ENCODE data around the gene NT5C3A.

The NT5C3A gene

DNA sequence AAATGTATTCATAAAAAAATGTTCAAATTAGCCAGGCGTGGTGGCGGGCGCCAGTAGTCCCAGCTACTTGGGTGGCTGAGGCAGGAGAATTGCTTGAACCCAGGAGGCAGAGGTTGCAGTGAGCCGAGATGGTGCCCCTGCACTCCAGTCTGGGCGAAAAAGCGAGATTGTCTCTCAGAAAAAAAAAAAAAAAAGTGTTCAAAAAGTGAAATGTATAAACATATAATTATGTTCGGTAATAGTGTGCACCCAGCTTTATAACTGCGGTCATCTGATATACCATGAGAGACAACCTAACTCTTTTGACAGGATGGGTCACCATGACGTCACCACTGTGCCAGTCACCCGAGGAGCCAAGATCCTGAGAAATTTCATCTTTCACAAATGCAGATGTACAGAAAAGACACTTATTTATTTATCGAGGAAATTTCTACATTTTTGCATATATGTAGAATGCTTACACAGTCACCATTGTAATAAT, 47.2 kb upstream of the NT5C3A start (continued):
- TF ChIP-seq ZNF366 (tag by site-specific recombination; conservative IDR thresholded peaks at IDR 0.05) (0 out of 2 replicates have a peak, but pooled peaks have one; percentile 21), GLIS2 (tag by site-specific recombination; IDR thresholded peaks at IDR 0.05) (no peak), ZXDB (tag by site-specific recombination; IDR thresholded peaks at IDR 0.05) (peak; percentile 45; the same call in 1 of the 2 replicates), ZNF248 (tag by site-specific recombination; IDR thresholded peaks at IDR 0.05) (no peak), ZNF670 (tag by site-specific recombination; IDR thresholded peaks at IDR 0.05; ENCODE audit: low read depth) (no peak), ZNF629 (tag by site-specific recombination; IDR thresholded peaks at IDR 0.05) (peak; percentile 76), ZNF561 (tag by site-specific recombination; IDR thresholded peaks at IDR 0.05; ENCODE audit: borderline replicate concordance) (no peak), ZNF558 (tag by site-specific recombination; IDR thresholded peaks at IDR 0.05) (no peak), ZNF341 (tag by site-specific recombination; IDR thresholded peaks at IDR 0.05; ENCODE audit: low read depth) (no peak), ZNF610 (tag by site-specific recombination; IDR thresholded peaks at IDR 0.05; ENCODE audit: borderline replicate concordance) (no peak), ZNF335 (tag by site-specific recombination; conservative IDR thresholded peaks at IDR 0.05) (peak; percentile 97), ZNF571 (tag by site-specific recombination; IDR thresholded peaks at IDR 0.05) (no peak), ZNF202 (tag by site-specific recombination; IDR thresholded peaks at IDR 0.05; ENCODE audit: borderline replicate concordance) (no peak)
- TF ChIP-seq, protein P1, sequence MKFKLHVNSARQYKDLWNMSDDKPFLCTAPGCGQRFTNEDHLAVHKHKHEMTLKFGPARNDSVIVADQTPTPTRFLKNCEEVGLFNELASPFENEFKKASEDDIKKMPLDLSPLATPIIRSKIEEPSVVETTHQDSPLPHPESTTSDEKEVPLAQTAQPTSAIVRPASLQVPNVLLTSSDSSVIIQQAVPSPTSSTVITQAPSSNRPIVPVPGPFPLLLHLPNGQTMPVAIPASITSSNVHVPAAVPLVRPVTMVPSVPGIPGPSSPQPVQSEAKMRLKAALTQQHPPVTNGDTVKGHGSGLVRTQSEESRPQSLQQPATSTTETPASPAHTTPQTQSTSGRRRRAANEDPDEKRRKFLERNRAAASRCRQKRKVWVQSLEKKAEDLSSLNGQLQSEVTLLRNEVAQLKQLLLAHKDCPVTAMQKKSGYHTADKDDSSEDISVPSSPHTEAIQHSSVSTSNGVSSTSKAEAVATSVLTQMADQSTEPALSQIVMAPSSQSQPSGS (tag by site-specific recombination; IDR thresholded peaks at IDR 0.05; ENCODE audit: low read depth) = peak; percentile 95
- TF ChIP-seq, protein P2, sequence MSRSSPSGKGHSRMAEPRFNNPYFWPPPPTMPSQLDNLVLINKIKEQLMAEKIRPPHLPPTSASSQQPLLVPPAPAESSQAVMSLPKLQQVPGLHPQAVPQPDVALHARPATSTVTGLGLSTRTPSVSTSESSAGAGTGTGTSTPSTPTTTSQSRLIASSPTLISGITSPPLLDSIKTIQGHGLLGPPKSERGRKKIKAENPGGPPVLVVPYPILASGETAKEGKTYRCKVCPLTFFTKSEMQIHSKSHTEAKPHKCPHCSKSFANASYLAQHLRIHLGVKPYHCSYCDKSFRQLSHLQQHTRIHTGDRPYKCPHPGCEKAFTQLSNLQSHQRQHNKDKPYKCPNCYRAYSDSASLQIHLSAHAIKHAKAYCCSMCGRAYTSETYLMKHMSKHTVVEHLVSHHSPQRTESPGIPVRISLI (tag by site-specific recombination; IDR thresholded peaks at IDR 0.05) = peak; percentile 78; the same call in 1 of the 2 replicates
- TF ChIP-seq, protein P3, sequence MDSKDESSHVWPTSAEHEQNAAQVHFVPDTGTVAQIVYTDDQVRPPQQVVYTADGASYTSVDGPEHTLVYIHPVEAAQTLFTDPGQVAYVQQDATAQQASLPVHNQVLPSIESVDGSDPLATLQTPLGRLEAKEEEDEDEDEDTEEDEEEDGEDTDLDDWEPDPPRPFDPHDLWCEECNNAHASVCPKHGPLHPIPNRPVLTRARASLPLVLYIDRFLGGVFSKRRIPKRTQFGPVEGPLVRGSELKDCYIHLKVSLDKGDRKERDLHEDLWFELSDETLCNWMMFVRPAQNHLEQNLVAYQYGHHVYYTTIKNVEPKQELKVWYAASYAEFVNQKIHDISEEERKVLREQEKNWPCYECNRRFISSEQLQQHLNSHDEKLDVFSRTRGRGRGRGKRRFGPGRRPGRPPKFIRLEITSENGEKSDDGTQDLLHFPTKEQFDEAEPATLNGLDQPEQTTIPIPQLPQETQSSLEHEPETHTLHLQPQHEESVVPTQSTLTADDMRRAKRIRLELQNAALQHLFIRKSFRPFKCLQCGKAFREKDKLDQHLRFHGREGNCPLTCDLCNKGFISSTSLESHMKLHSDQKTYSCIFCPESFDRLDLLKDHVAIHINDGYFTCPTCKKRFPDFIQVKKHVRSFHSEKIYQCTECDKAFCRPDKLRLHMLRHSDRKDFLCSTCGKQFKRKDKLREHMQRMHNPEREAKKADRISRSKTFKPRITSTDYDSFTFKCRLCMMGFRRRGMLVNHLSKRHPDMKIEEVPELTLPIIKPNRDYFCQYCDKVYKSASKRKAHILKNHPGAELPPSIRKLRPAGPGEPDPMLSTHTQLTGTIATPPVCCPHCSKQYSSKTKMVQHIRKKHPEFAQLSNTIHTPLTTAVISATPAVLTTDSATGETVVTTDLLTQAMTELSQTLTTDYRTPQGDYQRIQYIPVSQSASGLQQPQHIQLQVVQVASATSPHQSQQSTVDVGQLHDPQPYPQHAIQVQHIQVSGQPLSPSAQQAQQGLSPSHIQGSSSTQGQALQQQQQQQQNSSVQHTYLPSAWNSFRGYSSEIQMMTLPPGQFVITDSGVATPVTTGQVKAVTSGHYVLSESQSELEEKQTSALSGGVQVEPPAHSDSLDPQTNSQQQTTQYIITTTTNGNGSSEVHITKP (tag by site-specific recombination; IDR thresholded peaks at IDR 0.05) = peak; percentile 51

DNA sequence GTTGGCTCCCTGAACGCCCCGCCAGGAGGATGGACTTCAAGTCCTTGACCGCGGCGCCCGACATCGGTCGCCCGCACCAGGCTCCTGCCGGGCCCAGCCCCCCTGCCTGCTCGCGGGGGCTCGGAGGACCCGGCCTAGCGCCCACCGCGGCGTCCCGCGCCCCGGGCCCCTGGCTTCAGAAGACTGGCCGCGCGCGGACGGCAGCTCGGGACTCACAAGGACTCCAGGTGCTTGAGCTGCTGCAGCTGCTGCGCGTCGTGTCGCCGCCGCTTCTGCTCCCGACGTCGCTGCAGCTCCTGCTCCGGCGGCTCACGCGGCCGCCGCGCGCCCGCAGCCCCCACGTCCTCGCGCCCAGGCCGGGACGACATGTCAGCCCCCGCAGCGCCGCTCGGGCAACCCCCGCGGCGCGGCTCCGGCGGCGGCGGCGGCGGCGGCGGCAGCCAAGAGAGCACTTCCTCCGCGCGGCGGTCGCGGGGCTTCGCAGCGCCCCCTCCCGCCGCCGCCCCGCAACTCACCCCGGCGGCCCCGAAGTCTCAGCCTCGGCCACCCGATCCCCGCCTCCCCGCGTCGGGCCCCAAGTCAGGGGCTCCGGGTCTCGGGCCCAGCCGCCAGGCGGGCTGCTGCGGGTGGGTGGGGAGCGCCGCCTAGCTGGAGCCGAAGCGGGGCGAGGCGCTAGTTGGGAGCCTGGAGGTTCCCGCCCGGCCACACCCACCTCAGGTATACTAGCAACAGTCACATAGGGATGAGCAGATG, 46.6 kb upstream of the NT5C3A start, which contains the start of gene RP9:
TSS of gene RP9 (minus strand) at position 400 of the 753 bp plus-strand sequence. CDS start at position 368, 32 bp downstream.
- Histone ChIP-seq H3K4me1 (ENCODE audit: control insufficient read depth, insufficient read depth, low read length) (peaks cover 10% of the 10 kb centered on the region), H3K27ac (ENCODE audit: extremely low read depth, low read depth, low read length) (peak within 1 kb of the TSS; percentile 91), H3K4me3 (ENCODE audit: low read depth, low read length) (peak within 1 kb of the TSS; percentile 93), H3K36me3 (ENCODE audit: control insufficient read depth in 2 of 2, insufficient read depth in 1 of 2, low read length in 2 of 2) (no peaks in the 10 kb centered on the region; a peak in 1 of 3 replicates), H3K9me3 (ENCODE audit: control insufficient read depth, insufficient read depth, low read depth, low read length) (no peaks in the 10 kb centered on the region)
- CTCF ChIA-PET = interaction anchor here (0.5 to 3.7 kb wide), 19 partner anchors 9 to 1596 kb away, joined by 3 to 22 read pairs (median 3); partner anchors contain the start of gene NT5C3A
- POLR2A ChIA-PET = interaction anchor here (0.7 to 2.5 kb wide), 5 partner anchors 9 to 1156 kb away, joined by 3 to 17 read pairs (median 4); partner anchors contain the start of genes LSM5 and NT5C3A
- TF ChIP-seq, protein P4, sequence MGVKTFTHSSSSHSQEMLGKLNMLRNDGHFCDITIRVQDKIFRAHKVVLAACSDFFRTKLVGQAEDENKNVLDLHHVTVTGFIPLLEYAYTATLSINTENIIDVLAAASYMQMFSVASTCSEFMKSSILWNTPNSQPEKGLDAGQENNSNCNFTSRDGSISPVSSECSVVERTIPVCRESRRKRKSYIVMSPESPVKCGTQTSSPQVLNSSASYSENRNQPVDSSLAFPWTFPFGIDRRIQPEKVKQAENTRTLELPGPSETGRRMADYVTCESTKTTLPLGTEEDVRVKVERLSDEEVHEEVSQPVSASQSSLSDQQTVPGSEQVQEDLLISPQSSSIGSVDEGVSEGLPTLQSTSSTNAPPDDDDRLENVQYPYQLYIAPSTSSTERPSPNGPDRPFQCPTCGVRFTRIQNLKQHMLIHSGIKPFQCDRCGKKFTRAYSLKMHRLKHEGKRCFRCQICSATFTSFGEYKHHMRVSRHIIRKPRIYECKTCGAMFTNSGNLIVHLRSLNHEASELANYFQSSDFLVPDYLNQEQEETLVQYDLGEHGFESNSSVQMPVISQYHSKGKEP (tag by site-specific recombination; IDR thresholded peaks at IDR 0.05) = 0 out of 2 replicates have a peak, but pooled peaks have one; percentile 9
- TF ChIP-seq TCF7L2 (IDR thresholded peaks at IDR 0.05; ENCODE audit: borderline replicate concordance, low read depth, low read length) = no peak
- no peak for TF ChIP-seq ZBTB1 (tag by site-specific recombination; IDR thresholded peaks at IDR 0.05)
- TF ChIP-seq, protein P5, sequence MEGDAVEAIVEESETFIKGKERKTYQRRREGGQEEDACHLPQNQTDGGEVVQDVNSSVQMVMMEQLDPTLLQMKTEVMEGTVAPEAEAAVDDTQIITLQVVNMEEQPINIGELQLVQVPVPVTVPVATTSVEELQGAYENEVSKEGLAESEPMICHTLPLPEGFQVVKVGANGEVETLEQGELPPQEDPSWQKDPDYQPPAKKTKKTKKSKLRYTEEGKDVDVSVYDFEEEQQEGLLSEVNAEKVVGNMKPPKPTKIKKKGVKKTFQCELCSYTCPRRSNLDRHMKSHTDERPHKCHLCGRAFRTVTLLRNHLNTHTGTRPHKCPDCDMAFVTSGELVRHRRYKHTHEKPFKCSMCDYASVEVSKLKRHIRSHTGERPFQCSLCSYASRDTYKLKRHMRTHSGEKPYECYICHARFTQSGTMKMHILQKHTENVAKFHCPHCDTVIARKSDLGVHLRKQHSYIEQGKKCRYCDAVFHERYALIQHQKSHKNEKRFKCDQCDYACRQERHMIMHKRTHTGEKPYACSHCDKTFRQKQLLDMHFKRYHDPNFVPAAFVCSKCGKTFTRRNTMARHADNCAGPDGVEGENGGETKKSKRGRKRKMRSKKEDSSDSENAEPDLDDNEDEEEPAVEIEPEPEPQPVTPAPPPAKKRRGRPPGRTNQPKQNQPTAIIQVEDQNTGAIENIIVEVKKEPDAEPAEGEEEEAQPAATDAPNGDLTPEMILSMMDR (tag by site-specific recombination; IDR thresholded peaks at IDR 0.05) = peak; percentile 68
- TF ChIP-seq KLF10 (tag by site-specific recombination; IDR thresholded peaks at IDR 0.05) = peak; percentile 61; the same call in 1 of the 2 replicates
- TF ChIP-seq ZNF433 (tag by site-specific recombination; IDR thresholded peaks at IDR 0.05; ENCODE audit: low read depth) = no peak
- peak; percentile 87 for TF ChIP-seq ZBTB8A (tag by site-specific recombination; IDR thresholded peaks at IDR 0.05)
- peak; percentile 62 for TF ChIP-seq ZBTB20 (tag by site-specific recombination; IDR thresholded peaks at IDR 0.05)
- peak; percentile 51; the same call in 1 of the 2 replicates for TF ChIP-seq ZNF561 (tag by site-specific recombination; IDR thresholded peaks at IDR 0.05; ENCODE audit: borderline replicate concordance)
- TF ChIP-seq YY1 (tag by site-specific recombination; IDR thresholded peaks at IDR 0.05) = peak; percentile 52; the same call in 1 of the 2 replicates
- TF ChIP-seq KLF9 (tag by site-specific recombination; IDR thresholded peaks at IDR 0.05; ENCODE audit: low read depth) = peak; percentile 87

Measured in HEK293 (cell line).